ENCODE results near the gene HTRA3.

Gene HTRA3

DNA sequence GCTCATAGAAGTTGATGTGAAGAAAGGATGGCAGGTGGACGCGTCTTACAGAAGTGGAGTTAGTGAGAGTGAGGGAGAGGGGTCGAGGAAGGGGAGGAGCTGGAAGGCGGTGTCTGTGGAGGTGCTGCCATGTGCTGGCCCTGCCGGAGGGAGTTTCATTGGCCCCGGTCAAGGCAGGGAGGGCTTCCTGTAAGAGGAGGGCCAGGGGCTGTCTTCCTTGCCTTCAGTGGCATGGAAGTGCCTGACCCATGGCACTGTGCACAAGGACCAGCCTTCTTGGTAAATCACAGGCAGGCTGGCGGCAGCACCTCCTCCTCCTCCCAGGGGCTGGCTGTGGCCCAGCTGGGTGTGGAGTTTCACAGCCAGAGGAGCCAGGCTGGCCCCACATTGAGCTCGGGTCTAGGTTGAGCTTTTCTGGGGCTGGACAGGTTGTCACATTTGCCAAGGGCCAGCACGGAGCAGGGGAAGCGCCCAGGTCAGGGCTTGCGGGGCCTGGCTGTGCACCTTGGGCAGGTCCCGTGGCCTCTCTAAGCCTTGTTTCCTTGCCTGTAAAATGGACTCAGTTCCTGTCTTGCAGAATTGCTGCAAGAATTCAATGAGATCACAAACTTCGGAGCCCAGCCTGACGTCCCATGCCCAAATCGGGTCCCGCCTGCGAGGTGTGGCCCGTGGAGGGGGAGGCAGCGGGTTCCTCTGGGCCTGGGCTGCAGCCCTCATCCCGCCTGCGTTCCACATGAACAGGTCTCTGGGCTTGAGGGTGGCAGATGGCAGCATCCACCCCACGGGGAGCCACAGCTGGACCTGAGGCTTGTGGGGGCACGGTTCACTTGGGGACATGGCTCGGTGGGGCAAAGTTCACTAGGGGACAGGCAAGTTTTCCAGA, 7.0 kb downstream of the HTRA3 start:
- in situ Hi-C loops (cut with MboI; ENCODE audit: low pct_unique_long_range_greater_than_20kb, low sequenced_read_pairs), result no loop called here
- no peak for DNase-seq

DNA sequence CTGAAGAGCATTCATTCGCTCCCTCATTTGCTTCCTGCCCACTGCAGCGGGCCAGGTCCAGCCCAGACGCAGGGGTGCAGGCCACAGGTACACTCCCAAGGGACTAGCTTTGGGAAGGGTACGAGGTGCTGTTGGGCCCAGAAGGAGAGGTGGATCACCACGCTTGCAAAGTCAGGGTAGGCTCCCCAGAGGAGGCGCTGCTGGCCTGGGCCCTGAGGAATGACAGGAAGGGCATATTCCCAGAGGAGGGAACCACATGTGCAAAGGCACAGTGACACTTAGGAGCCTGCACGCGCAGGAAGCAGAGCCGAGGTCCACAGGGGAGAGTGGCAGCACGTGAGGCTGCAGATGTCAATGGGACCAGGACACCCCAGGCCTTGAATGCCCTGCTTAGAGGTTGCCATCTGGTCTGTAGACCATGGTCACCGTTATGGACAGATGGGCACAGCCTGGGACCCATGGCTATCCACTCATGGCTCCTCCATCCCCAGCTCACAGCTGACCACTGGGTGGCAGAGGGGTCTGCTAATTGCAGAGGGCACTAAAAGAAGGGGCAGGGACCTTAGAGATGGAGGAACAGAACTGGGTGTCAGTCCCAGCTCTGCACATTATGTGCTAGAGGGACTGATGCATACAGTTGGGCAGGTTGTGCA, 7.9 kb downstream of the HTRA3 start:
- in situ Hi-C loops (cut with MboI; ENCODE audit: low pct_unique_long_range_greater_than_20kb, low sequenced_read_pairs), result no loop called here

DNA sequence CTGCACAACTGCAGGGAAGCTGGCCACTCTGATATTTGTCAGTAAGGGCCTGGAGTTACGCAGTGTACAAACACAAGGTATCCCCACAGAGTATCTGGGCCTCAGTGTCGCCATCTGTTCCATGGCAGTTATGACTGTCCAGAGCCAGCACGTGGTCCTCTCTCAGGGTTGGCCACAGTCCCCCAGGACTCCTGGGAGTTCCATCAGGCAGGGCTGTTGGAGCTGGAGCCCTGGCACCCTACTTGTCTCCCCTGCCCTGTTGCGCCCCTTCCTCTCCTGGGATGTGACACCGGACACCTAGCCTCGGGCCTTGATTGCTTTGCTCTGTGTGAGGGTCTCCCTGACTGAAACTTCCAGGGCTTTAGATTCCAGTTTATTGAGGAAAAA, 8.4 kb downstream of the HTRA3 start:
- DNase-seq, result no peak

More for the DNA sequence above, 7.9 kb downstream of the HTRA3 start:
- DNase-seq, result no peak

DNA sequence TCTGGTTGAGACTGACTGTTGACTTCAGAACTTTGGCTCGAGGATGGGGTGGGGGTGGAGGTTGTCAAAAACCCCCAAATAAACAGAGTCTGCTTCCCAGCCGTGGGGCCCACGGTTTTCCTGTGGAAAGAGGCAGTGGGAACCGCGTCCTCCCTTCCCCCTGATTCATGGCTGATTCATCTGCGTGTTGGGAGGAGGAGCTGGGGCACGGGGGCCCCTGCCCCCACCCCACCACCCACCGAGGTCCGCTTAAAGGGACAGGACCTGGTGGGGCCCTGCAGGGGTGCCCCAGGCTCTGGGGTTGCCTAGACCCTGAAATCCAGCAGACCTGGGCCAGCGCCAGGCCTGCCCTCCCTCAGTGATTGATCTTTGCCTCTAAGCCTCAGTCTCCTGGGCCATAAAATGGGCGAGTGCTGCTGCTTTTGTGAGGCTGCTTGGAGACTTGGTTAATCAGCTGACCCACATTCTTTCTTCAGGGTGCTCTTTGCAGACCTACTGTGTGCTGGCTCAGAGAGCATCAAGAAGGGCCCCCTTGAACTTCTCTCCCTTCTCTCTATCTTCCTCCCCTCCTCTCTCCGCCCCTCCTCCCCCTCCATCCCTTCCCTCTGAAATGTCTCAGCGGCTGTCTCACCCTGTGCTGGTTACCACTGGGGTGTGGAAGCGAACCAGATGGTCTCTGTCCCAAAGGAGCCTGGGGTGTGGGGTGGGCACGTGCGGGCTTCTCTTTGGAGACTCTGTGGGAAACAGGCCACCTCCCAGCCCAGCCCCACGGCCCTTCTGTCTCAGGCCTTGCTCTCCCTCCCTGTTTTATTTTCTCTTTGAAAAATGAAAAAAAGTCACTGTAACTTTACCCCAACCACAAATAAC, 9.1 kb downstream of the HTRA3 start:
- DNase-seq, result no peak
- in situ Hi-C loops (cut with MboI; ENCODE audit: low pct_unique_long_range_greater_than_20kb, low sequenced_read_pairs), result no loop called here

More for the DNA sequence above, 8.4 kb downstream of the HTRA3 start:
- in situ Hi-C loops (cut with MboI; ENCODE audit: low pct_unique_long_range_greater_than_20kb, low sequenced_read_pairs), result no loop called here

DNA sequence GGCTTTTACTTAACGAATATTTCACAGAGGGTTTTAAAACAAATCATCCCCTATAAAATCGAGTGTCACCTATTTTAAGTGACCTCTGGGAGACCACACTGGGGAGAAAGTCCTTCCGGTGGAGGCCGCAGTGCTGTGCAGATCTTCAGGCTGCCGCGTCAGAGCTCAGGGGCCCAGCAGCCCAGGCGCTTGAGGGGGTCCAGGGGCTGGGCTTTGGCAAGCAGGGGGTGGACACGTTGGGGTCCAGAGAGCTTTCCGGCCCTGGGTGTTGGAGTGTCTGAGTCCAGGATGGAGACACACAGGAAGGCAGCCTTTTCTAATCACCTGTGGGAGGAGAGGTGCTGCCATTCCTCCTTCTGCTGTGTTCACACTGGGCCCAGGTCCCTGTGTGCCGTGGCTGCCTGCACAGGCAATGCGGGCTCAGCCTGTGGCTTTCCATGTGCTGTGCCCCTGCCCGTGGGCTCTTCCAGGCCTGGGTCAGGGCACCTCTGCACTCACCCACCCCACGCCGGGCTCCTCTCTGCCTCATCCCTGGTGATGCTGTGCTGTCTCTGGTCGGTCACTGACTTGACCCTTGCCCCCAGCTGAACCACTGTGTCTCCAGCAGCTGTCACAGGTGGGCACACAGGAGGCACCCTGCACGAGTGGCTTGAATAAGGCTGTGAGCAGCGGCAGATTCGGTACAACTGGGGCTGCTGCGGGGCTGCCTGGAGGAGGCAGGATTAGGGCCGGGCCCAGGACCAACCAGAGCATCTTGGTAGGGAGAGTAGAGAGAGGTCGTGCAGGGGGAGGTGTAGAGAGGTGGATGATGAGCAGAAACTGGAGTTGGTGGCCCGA, 10.0 kb downstream of the HTRA3 start:
- DNase-seq, result no peak
- in situ Hi-C loops (cut with MboI; ENCODE audit: low pct_unique_long_range_greater_than_20kb, low sequenced_read_pairs), result no loop called here

DNA sequence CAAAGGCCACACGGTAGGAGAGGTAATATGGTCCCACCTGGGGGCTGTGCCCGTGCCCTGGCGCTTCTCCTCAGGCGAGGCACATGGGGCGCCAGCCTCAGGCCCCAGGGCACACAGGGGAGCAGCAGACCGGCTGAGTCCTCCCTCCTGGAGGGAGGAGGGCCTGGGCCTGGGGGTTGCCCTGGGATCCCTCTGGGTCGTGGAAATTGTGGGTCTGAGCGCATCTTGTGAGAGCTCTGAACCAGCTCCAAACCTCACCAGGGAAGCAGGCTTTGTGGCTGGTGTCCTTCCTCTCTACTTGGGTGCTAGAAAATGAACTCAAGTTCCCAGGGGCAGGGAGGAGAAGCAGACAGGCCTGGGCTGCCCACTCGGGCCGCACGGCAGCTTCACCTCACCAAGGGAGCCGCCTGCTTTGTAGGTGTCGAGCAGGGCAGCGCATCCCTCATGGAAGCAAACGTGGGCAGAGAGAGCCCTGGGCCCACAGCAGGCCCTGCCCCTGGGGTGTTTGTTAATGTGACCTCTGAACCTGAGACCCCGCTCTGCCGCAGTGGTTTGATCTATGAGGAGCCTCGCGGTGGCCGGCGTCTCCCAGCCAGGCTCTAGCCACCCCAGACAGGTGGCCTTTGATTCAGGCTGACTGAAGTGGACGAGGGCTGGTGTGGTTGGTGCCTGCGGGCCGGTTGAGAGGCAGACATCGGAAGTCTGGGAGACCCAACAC, 10.8 kb downstream of the HTRA3 start:
- in situ Hi-C loops (cut with MboI; ENCODE audit: low pct_unique_long_range_greater_than_20kb, low sequenced_read_pairs), result no loop called here
- no peak for DNase-seq

DNA sequence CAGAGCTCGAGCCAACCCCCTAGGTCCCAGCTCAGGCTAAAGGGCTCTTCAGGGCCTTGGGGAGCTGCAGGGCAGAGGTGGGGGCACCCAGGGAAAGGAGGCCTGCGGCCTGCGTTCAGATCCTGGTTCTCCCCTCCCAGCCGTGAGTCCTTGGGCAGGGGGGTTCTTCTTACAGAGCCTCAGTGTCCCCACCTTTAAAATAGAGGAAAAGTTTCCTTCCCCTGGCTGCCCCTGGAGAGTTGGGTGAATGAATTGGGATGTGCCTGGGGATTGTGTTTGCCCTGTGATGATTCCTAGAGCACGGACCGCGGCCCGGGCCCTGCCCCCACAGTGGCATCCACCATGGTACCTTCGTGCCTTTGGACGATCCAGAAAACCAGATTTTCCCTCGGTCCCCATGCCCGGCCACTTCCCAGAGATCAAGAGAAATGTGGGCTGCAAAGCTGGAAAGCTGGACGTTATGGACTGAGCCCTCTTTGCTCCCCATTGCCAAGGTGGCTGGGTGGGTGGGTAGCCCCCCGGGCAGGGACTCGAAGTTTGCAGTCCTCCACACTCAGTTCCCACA, 11.4 kb downstream of the HTRA3 start:
- in situ Hi-C loops (cut with MboI; ENCODE audit: low pct_unique_long_range_greater_than_20kb, low sequenced_read_pairs), result no loop called here
- no peak for DNase-seq

DNA sequence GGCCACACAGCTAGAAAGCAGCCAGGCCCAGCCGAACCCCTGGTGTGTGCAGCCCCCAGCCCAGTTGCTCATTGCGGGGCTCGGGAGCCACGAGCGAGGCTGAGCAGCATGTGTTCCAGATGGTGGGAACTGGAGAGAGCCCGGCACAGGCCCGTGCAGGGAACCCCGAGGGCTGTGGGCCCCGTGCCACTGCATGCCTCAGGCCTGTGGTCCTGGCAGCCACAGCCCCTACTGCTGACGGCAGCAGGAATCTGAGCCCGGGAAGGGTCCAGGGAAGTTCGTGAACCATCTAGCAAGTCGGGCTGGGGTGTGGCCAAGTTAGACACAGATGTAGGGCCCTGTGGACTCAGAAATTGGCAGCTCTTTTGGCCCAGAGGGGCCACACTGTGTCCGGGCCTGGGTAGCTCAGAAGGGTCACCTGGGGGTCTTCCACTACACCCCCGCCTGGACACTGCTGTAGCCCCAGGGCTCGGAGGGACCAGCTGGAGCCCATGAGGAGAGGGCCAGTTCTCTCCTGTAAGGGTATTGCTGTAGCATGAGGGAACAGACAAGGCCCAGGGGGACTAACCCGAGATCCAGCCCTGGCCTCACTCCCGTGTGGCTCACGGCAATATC, 12.1 kb downstream of the HTRA3 start:
- DNase-seq, result no peak
- in situ Hi-C loops (cut with MboI; ENCODE audit: low pct_unique_long_range_greater_than_20kb, low sequenced_read_pairs), result no loop called here

DNA sequence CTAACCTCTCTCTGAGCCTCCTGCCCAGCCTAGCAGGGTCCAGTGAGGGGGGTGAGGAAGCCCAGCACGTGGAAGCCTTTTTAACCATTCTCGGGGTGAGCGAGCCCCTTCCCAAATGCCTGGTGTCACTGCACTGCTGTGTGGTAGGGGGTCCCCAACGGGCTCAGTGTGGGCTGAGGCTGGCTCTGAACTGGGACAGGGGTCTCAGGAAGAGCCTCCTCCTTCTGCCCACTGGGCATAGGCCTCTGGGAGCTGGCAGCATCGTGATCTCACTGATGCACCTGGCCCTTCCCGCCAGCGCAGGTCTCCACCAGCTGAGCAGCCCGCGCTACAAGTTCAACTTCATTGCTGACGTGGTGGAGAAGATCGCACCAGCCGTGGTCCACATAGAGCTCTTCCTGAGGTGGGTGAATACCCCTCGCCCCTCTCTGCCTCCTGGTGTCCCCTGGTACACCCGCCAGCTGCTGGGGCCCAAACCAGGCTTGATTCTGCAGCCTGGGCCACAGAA, 12.6 kb downstream of the HTRA3 start:
- in situ Hi-C loops (cut with MboI; ENCODE audit: low pct_unique_long_range_greater_than_20kb, low sequenced_read_pairs), result no loop called here
- DNase-seq, result no peak

DNA sequence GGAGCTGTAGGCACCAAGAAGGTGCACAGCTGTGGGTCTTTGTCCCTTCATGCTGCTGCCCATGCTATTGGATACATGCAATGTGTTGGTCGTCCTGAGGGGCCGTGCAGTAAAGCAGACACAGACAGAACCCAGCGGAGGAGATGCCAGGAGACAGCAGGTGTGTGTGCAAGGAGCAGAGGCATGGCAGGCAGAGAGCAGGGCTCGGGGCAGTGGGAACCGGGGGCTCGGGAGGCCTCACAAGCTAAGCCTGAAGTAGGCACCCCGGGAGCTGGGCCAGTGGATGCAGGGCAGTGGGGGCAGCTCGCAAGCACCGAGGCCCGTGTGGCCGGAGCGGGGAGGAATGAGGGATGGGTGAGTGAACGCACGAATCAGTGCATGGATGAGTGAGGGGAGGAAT, 13.2 kb downstream of the HTRA3 start:
- in situ Hi-C loops (cut with MboI; ENCODE audit: low pct_unique_long_range_greater_than_20kb, low sequenced_read_pairs), result no loop called here
- no peak for DNase-seq

DNA sequence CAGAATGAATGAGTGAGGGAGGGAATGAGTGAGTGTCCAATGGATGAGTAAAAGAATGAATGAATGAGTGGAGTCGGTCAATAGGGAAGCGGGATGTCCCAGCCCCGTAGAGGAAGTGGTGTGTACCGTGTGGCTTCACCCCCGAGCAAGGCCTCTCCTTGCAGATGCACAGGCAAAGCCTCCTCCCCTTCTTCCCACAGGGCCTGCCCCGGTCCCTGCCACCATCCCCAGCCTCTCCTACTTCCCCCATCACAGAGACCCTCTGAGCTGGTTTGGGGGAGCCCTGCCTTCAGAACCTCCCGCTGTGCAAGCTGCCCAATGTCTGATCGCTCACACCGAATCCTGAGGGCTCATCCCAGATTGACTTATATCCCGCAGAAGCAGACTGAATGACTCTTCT, 13.6 kb downstream of the HTRA3 start:
- in situ Hi-C loops (cut with MboI; ENCODE audit: low pct_unique_long_range_greater_than_20kb, low sequenced_read_pairs), result no loop called here

DNA sequence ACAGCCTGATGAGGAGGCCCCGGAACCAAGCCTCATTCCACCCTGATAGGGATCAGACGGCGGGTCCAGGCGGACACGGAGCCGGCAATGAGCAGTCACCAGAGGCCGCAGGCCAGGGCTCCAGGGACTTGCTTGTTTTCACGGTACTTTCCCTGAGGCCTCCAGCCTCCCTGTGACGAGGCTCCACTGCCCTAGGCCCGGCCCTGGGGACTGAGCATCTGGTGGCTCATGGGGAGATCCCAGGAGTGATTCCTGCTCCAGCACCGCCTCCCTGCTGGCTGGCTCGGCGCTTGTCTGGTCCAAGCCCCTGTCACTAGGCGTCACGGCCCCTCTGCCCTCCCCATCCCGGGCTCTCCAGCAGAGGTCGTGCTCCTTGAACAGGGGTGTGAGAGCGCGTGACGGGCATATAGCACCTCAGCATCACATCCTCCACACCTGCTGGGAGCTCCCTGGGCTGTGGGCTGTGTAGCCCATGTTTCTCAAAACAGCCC, 14.1 kb downstream of the HTRA3 start:
- in situ Hi-C loops (cut with MboI; ENCODE audit: low pct_unique_long_range_greater_than_20kb, low sequenced_read_pairs), result no loop called here
- DNase-seq, result no peak

More for the DNA sequence above, 13.6 kb downstream of the HTRA3 start:
- no peak for DNase-seq

DNA sequence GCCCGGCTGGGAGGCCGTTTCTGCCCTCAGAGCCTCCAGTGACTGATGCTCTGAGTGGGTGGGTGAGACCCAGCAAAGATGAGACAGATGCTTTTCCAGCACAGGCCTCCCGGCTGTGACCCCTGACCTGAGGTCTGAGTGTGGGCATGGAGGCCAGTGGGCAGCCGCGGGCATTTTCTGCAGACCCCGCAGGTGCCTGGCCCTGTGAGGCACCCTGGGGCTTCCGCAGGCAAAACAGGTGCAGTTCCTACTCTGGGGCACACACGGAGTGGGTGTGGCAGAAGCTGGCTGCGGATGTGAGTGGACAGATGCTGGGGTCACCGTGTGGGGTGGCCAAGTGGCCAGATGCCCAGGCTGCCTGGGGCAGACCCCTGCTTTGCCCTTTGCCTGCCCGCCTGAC, 14.8 kb downstream of the HTRA3 start:
- no peak for DNase-seq
- in situ Hi-C loops (cut with MboI; ENCODE audit: low pct_unique_long_range_greater_than_20kb, low sequenced_read_pairs), result no loop called here

DNA sequence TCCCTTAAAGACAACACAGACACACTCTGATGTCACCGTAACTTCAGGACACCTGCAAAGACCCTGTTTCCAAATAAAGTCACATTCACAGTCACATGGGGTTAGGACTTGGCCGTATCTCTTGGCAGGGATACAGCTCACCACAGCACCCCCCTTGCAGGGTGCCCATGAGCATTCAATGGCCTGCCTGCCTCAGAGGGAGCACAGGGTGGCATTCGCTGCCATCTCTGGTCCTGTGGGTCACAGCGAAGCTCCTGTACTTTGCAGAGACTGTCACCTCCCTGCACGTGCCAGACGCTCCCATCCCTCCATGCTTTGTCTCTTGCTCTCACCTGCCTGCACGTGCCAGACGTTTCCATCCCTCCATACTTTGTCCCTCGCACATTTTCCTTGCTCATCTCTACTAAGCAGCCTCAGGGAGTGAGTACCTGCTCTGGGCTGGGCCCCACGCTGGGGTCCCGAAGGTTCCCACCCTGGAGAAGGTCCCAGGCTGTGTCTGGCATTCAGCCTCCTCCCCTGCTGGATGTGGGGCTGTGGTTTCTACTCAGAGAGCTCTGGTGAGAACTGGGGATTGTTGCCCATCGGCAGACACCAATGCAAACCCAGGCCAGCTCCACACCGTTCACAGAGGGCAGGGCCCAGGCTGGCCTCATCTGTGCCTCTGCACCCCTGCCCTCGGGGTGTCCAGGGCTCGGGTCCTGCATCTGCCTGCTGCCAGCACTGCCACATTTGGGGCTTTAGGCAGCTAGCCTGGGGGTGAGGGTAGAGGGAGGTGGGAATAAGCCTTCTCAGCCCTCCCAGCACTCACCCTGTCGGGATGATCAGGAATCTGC, 15.8 kb downstream of the HTRA3 start:
- no peak for DNase-seq
- in situ Hi-C loops (cut with MboI; ENCODE audit: low pct_unique_long_range_greater_than_20kb, low sequenced_read_pairs), result no loop called here

DNA sequence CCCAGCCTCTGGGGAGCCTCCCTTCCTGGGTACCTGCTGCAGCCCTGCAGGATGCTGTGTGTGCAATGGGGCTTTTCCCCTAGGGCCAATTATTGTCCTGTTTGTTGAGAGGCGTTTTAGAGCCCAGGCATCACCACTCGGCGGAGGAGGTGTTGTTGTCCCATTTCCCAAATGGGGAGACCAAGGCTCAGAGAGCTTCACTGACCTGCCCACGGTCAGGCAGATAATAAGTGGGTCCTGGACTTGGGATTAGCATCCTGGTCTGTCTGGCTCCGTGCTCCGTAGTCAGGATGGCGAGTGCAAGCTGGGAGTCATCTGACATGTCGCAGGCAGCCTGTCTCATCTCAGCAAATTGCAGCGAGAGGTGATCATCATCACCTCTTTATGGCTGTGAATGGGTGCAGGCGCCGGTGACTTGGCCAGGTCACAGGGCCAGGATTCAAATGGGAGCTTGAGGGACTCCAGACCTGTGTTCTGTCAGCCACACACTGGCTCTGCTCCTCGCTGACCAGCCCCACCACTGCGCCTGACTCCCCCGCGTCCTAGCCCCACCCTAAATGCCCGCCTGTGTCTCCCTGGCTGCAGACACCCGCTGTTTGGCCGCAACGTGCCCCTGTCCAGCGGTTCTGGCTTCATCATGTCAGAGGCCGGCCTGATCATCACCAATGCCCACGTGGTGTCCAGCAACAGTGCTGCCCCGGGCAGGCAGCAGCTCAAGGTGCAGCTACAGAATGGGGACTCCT, 16.6 kb downstream of the HTRA3 start:
- in situ Hi-C loops (cut with MboI; ENCODE audit: low pct_unique_long_range_greater_than_20kb, low sequenced_read_pairs), result no loop called here
- no peak for DNase-seq

Measured in KBM-7 (cell line).